Colonic mucosa (tissue), 4 donors: Measurements from ENCODE around the gene MPPE1. TPM values are rescaled to one million over a fixed set of nuclear protein-coding genes. Genes with fewer than 3 reads are reported as not detected.
"Not testable (repeated sequence)": the region's sequence is repeated elsewhere in the genome, so short reads cannot be mapped to it uniquely, and the experiment has no call there.

Experiments
- DNase-seq: peaks from one replicate; pipeline ENCODE4 v3.0.0-alpha.2; 2020
- H3K27ac ChIP-seq: fragments of 200-600 bp; one replicate; pipeline ENCODE4 v1.8.0; 2021
- H3K27me3 ChIP-seq: fragments of 200-600 bp; one replicate; pipeline ENCODE4 v1.8.0; 2021
- H3K36me3 ChIP-seq: fragments of 200-600 bp; one replicate; pipeline ENCODE4 v1.8.0; 2021
- H3K4me1 ChIP-seq: fragments of 200-600 bp; one replicate; pipeline ENCODE4 v1.8.0; 2021; ENCODE audit warnings: mild to moderate bottlenecking
- H3K4me3 ChIP-seq: fragments of 200-600 bp; one replicate; pipeline ENCODE4 v1.8.0; 2021
- H3K9ac ChIP-seq, 2 donors: one replicate each; pipeline ENCODE4 v1.7.0; 2013; ENCODE audit warnings: control low read depth in 2 of 2, low read depth in 2 of 2, low read length in 2 of 2
- H3K9me3 ChIP-seq: fragments of 200-600 bp; one replicate; pipeline ENCODE4 v1.8.0; 2021
- intact Hi-C: fragments of 100-400 bp; cut with DNase I; formaldehyde crosslinking; loops from one replicate; pipeline ENCODE4 v1.14.1; 2022
- total RNA-seq, 2 donors: library from RNA; stranded (reverse); fragmentation: NEBNext Ultra II Directional in 1 of 2; extraction: Animal tissue kit (Norgen Biotek cat#: 25700) in 1 of 2; gene quantifications; one replicate each; pipeline ENCODE4 v1.2.1, GENCODE V29; 2021
- TF ChIP-seq, protein P1 (sequence below): fragments of 200-600 bp; IDR thresholded peaks from one replicate; pipeline ENCODE4 v1.8.0; 2022; ENCODE audit warnings: antibody characterized with exemption, mild to moderate bottlenecking
- donor health status: healthy.
- donor health status: DM: no; HTN: no; CAD: no.
- donor health status: DM: no; HTN: no; CAD: no.

The MPPE1 gene
- total RNA-seq, 2 donors from 2014 or later, result 36.8 to 47.9 TPM

DNA sequence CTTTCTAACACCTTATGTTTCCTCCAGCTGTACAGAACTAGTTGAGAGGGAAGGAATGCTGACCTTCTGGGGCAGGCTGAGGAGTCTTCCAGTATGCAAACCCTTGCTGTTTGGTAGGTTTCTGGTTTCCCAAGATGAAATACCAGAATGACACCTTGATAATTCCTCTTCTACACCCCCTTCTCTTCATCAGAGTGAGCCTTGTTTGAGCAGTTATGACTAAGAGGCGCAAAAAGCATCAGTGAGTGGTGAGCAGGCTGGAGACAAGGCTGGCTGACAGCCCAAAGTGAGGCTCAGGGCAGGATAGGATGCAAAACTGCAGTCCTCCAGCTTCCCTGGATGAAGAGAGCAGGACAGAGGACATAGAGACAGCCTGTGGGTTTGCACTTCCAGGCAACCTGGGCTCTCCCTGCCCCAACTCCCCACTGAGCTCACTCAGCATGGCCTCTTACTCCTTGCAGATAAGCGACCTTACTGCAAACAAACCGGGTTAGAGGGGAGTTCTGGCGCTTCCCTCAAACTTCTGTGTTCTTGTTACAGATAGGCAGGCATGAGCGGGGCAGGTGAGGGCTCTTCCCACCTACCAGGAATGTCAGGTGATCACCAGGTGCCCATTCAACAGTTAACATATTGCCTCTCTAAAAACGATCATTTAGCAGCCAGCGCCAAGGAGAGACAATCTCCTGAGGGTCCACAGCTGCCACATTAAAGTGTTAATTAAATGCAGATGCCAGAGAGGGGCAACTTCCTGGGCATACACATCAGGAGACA lies 5.4 kb downstream of the MPPE1 start:
- no peak overlapping the region for H3K4me3 ChIP-seq
- no peaks in the 10 kb centered on the region for H3K36me3 ChIP-seq
- TF ChIP-seq, protein P1, sequence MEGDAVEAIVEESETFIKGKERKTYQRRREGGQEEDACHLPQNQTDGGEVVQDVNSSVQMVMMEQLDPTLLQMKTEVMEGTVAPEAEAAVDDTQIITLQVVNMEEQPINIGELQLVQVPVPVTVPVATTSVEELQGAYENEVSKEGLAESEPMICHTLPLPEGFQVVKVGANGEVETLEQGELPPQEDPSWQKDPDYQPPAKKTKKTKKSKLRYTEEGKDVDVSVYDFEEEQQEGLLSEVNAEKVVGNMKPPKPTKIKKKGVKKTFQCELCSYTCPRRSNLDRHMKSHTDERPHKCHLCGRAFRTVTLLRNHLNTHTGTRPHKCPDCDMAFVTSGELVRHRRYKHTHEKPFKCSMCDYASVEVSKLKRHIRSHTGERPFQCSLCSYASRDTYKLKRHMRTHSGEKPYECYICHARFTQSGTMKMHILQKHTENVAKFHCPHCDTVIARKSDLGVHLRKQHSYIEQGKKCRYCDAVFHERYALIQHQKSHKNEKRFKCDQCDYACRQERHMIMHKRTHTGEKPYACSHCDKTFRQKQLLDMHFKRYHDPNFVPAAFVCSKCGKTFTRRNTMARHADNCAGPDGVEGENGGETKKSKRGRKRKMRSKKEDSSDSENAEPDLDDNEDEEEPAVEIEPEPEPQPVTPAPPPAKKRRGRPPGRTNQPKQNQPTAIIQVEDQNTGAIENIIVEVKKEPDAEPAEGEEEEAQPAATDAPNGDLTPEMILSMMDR, result no peak
- H3K4me1 ChIP-seq, result no peaks in the 10 kb centered on the region
- no peaks in the 10 kb centered on the region for H3K27me3 ChIP-seq
- no peak overlapping the region for H3K27ac ChIP-seq
- no peak for DNase-seq
- no peak overlapping the region for H3K9ac ChIP-seq
- H3K9me3 ChIP-seq, result no peaks in the 10 kb centered on the region
- intact Hi-C loops, result loop anchor here (10.0 kb wide), 1 partner anchor 48 kb away; the partner anchor contains the start of gene CHMP1B

DNA sequence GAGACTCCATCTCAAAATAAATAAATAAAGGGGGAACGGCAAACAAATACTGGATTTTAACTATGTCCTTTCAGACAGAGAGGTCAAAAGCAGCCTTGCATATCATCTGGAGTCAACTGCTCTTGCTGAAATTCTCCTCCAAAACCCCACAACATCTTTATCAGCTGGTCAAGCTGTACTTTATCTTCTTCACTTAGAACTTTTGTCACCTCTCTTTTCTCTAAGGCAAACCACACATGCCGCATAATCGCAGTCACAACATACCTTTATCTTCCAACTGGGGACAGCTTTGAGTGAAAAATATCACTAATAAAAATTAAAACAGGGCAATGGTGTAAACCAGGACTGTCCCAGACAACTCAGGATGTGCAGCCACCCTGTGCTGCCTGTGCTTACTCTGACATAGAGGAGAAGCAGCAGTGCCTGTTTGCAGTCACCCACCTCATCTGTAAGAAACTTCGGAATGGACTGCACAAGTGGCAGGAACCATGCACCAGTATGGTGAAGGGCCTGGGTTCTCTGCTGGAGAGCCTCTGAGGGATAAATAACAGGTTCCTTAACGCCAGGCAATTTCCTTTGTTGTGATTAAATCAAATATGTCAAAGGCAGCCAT lies 6.2 kb downstream of the MPPE1 start:
- no peak overlapping the region for H3K27ac ChIP-seq
- intact Hi-C loops, result loop anchor here (10.0 kb wide), 1 partner anchor 47 kb away; the partner anchor contains the start of gene CHMP1B

GRCh38 chr18:11899063-11899462 lies 9.1 kb downstream of the MPPE1 start:
- TF ChIP-seq, protein P1, result no peak
- no peaks in the 10 kb centered on the region for H3K4me1 ChIP-seq
- H3K9ac ChIP-seq, result no peak overlapping the region
- H3K27me3 ChIP-seq, result no peaks in the 10 kb centered on the region
- no peak for DNase-seq
- no peaks in the 10 kb centered on the region for H3K9me3 ChIP-seq
- no peak overlapping the region for H3K4me3 ChIP-seq
- no peaks in the 10 kb centered on the region for H3K36me3 ChIP-seq
- no peak overlapping the region for H3K27ac ChIP-seq
- intact Hi-C loops, result no loop called here

More for the DNA sequence above, 6.2 kb downstream of the MPPE1 start:
- Histone ChIP-seq H3K9me3 (no peaks in the 10 kb centered on the region), H3K4me3 (no peak overlapping the region), H3K36me3 (no peaks in the 10 kb centered on the region), H3K4me1 (no peaks in the 10 kb centered on the region), H3K9ac (no peak overlapping the region), H3K27me3 (no peaks in the 10 kb centered on the region)
- TF ChIP-seq, protein P1, result no peak
- DNase-seq, result no peak

DNA sequence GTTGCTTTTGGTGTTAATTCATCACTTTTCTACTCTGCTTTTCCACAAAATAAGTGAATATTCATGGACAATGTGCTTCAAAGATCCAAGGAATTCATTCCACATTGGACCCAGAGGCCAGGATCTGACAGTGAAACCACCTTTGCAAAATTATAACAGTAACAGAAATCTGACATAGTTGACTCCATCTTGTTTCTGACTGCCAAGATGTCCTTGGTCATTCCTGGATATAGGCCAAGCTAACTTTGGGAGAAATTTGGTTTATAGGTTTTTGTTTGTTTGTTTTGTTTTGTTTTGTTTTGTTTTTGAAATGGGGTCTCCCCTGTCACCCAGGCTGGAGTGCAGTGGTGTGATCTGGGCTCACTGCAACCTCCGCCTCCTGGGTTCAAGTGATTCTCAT lies 10.3 kb downstream of the MPPE1 start:
- Histone ChIP-seq H3K27me3 (no peaks in the 10 kb centered on the region), H3K9ac (no peak overlapping the region), H3K4me1 (no peaks in the 10 kb centered on the region), H3K27ac (no peak overlapping the region), H3K36me3 (no peaks in the 10 kb centered on the region), H3K4me3 (no peak overlapping the region), H3K9me3 (no peaks in the 10 kb centered on the region)
- TF ChIP-seq, protein P1, result no peak
- intact Hi-C loops, result no loop called here
- no peak for DNase-seq

GRCh38 chr18:11892438-11892837 lies 15.7 kb downstream of the MPPE1 start:
- H3K27ac ChIP-seq, H3K4me1 ChIP-seq, H3K9ac ChIP-seq, H3K4me3 ChIP-seq, H3K9me3 ChIP-seq, intact Hi-C loops, H3K27me3 ChIP-seq, H3K36me3 ChIP-seq, DNase-seq: not testable (repeated sequence)

GRCh38 chr18:11891737-11892136 lies 16.4 kb downstream of the MPPE1 start:
- Histone ChIP-seq H3K9ac (no peak overlapping the region), H3K36me3 (peaks cover 3% of the 10 kb centered on the region), H3K27me3 (no peaks in the 10 kb centered on the region), H3K9me3 (no peaks in the 10 kb centered on the region), H3K4me1 (no peaks in the 10 kb centered on the region), H3K27ac (no peak overlapping the region), H3K4me3 (no peak overlapping the region)
- no peak for DNase-seq
- TF ChIP-seq, protein P1, result no peak
- intact Hi-C loops, result no loop called here
